Suprapubic skin (tissue), 4 donors: ENCODE results near the gene MRPL51. TPM values are rescaled to one million over a fixed set of nuclear protein-coding genes. Genes with fewer than 3 reads are reported as not detected.

Experiments
- DNase-seq, 2 donors: peaks; one replicate each; pipeline ENCODE4 v3.0.0-alpha.2; 2019; ENCODE audit warnings: low spot score in 2 of 2
- H3K27ac ChIP-seq: fragments of 200-600 bp; sonication (generic); one replicate; pipeline ENCODE4 v1.5.1; 2019
- H3K27me3 ChIP-seq: fragments of 200-600 bp; sonication (generic); one replicate; pipeline ENCODE4 v1.5.1; 2019
- H3K36me3 ChIP-seq: fragments of 200-600 bp; sonication (generic); one replicate; pipeline ENCODE4 v1.5.1; 2019
- H3K4me1 ChIP-seq: fragments of 200-600 bp; sonication (generic); one replicate; pipeline ENCODE4 v1.5.1; 2019
- H3K4me3 ChIP-seq: fragments of 200-600 bp; sonication (generic); one replicate; pipeline ENCODE4 v1.5.1; 2019; ENCODE audit warnings: mild to moderate bottlenecking
- H3K9me3 ChIP-seq: fragments of 200-600 bp; sonication (generic); one replicate; pipeline ENCODE4 v1.5.1; 2019
- CTCF ChIP-seq, 2 donors: fragments of 200-600 bp in 1 of 2; fragments of 450-650 bp in 1 of 2; sonication (generic) in 1 of 2; IDR thresholded peaks; one replicate each; pipeline ENCODE4 v1.5.1; 2016 to 2019; ENCODE audit warnings: antibody characterized with exemption in 2 of 2, mild to moderate bottlenecking in 1 of 2, moderate library complexity in 1 of 2
- EP300 ChIP-seq: sonication (generic); formaldehyde crosslinking; IDR thresholded peaks from one replicate; pipeline ENCODE4 v1.6.1; 2017; ENCODE audit warnings: antibody characterized with exemption
- POLR2A ChIP-seq, 2 donors: fragments of 450-650 bp; IDR thresholded peaks; one replicate each; pipeline ENCODE4 v1.6.1; 2017; ENCODE audit warnings: antibody characterized with exemption in 2 of 2, mild to moderate bottlenecking in 2 of 2, moderate library complexity in 2 of 2
- POLR2AphosphoS5 ChIP-seq, 3 donors: sonication (generic); formaldehyde crosslinking; IDR thresholded peaks; one replicate each; pipeline ENCODE4 v1.6.1; 2017; ENCODE audit warnings: antibody characterized with exemption in 3 of 3
- WGBS: methylation state at CpG from one replicate; pipeline ENCODE4 v1.1.5; 2018; 5-methylcytosine and 5-hydroxymethylcytosine counted together
- total RNA-seq, 4 donors: library from RNA; depleted of rRNA; stranded (reverse); fragments of >200 nt; gene quantifications; one replicate each; pipeline ENCODE4 v1.1.0, GENCODE V29; 2016

The MRPL51 gene
- total RNA-seq, 4 donors from 2014 or later = 28.0 to 42.2 (median 37.9) TPM

GRCh38 chr12:6444704-6445688 lies 48.1 kb downstream of the MRPL51 start, which contains the start of gene CD27:
Gene CD27 (plus strand): TSS chr12:6444955. CDS start chr12:6445096, 141 bp downstream.
- Histone ChIP-seq H3K9me3 (no peaks in the 10 kb centered on the region), H3K27ac (no peak within 1 kb of the TSS), H3K36me3 (peaks cover 14% of the 10 kb centered on the region), H3K27me3 (no peaks in the 10 kb centered on the region), H3K4me1 (peaks cover under 1% of the 10 kb centered on the region), H3K4me3 (no peak within 1 kb of the TSS)
- TF ChIP-seq POLR2AphosphoS5 (IDR thresholded peaks at IDR 0.05) (no peak), POLR2A (IDR thresholded peaks at IDR 0.05) (no peak), EP300 (no peak), CTCF (IDR thresholded peaks at IDR 0.05) (no peak)
- peak in 1 of 2 donors; percentile 34 for DNase-seq
- 85% methylated on average over 15 of the region's 16 CpGs for WGBS

GRCh38 chr12:6444031-6444430 lies 49.0 kb downstream of the MRPL51 start:
- no peaks in the 10 kb centered on the region for H3K27me3 ChIP-seq
- H3K4me3 ChIP-seq = no peak overlapping the region
- no peak for TF ChIP-seq EP300
- TF ChIP-seq POLR2A (IDR thresholded peaks at IDR 0.05) = no peak
- no peak for TF ChIP-seq CTCF (IDR thresholded peaks at IDR 0.05)
- no peak for TF ChIP-seq POLR2AphosphoS5 (IDR thresholded peaks at IDR 0.05)
- H3K27ac ChIP-seq = no peak overlapping the region
- H3K4me1 ChIP-seq = no peaks in the 10 kb centered on the region
- peaks cover 14% of the 10 kb centered on the region for H3K36me3 ChIP-seq
- 71% methylated on average over 4 of the region's 4 CpGs for WGBS
- DNase-seq = no peak
- H3K9me3 ChIP-seq = no peaks in the 10 kb centered on the region

GRCh38 chr12:6443361-6443983 lies 49.6 kb downstream of the MRPL51 start:
- WGBS = 72% methylated on average over 7 of the region's 9 CpGs
- H3K4me1 ChIP-seq = no peaks in the 10 kb centered on the region
- peaks cover 14% of the 10 kb centered on the region for H3K36me3 ChIP-seq
- no peak for DNase-seq
- TF ChIP-seq CTCF (IDR thresholded peaks at IDR 0.05) (no peak), EP300 (no peak), POLR2AphosphoS5 (IDR thresholded peaks at IDR 0.05) (no peak), POLR2A (IDR thresholded peaks at IDR 0.05) (no peak)
- no peaks in the 10 kb centered on the region for H3K27me3 ChIP-seq
- H3K9me3 ChIP-seq = no peaks in the 10 kb centered on the region
- no peak overlapping the region for H3K4me3 ChIP-seq
- no peak overlapping the region for H3K27ac ChIP-seq

- DNase-seq = no peak
Observed at GRCh38 chr12:6442836-6443235, 50.2 kb downstream of the MRPL51 start.

More at GRCh38 chr12:6442836-6443235, 50.2 kb downstream of the MRPL51 start:
- Histone ChIP-seq H3K4me3 (no peak overlapping the region), H3K9me3 (no peaks in the 10 kb centered on the region), H3K36me3 (peaks cover 9% of the 10 kb centered on the region), H3K27me3 (no peaks in the 10 kb centered on the region), H3K27ac (no peak overlapping the region), H3K4me1 (no peaks in the 10 kb centered on the region)
- TF ChIP-seq POLR2A (IDR thresholded peaks at IDR 0.05) (no peak), POLR2AphosphoS5 (IDR thresholded peaks at IDR 0.05) (no peak), CTCF (IDR thresholded peaks at IDR 0.05) (no peak), EP300 (no peak)
- WGBS = 87% methylated on average over 9 of the region's 9 CpGs

Other genes starting within 250 kb of the MRPL51 start
- gene PLEKHG6, start 182.6 kb downstream of the MRPL51 start, total RNA-seq = 10 to 100 TPM; 12.4 to 29.9 (median 27.8) TPM
- 100 to 1,000 TPM; 276 to 352 (median 281) TPM for gene TNFRSF1A, start 151.2 kb downstream of the MRPL51 start, total RNA-seq
- 100 to 1,000 TPM in 1 of 4 donors, 10 to 100 TPM in 3; 74.2 to 143 (median 93.7) TPM for gene SCNN1A, start 117.7 kb downstream of the MRPL51 start, total RNA-seq
- 100 to 1,000 TPM; 157 to 297 (median 204) TPM for gene LTBR, start 109.1 kb downstream of the MRPL51 start, total RNA-seq
- gene CD27, start 48.3 kb downstream of the MRPL51 start, total RNA-seq = 1 to 10 TPM in 1 of 4 donors, not detected in 3; 1.9 TPM
- gene TAPBPL, start 41.2 kb downstream of the MRPL51 start, total RNA-seq = 10 to 100 TPM; 10.9 to 25.2 (median 17.7) TPM
- gene VAMP1, start 22.6 kb downstream of the MRPL51 start, total RNA-seq = 1 to 10 TPM; 2.1 to 5.4 (median 3.7) TPM
- 10 to 100 TPM; 22.6 to 43.2 (median 31.0) TPM for gene NCAPD2, start 840 bp upstream of the MRPL51 start, total RNA-seq
- 1,000 to 10,000 TPM; 1,442 to 2,828 (median 1,967) TPM for gene GAPDH, start 41.3 kb upstream of the MRPL51 start, total RNA-seq
- 1 to 10 TPM; 1.9 to 5.8 (median 4.3) TPM for gene IFFO1, start 62.8 kb upstream of the MRPL51 start, total RNA-seq
- 10 to 100 TPM; 34.6 to 62.2 (median 42.3) TPM for gene NOP2, start 75.0 kb upstream of the MRPL51 start, total RNA-seq
- gene CHD4, start 114.1 kb upstream of the MRPL51 start, total RNA-seq = 100 to 1,000 TPM; 191 to 258 (median 206) TPM
- gene LPAR5, start 142.7 kb upstream of the MRPL51 start, total RNA-seq = 10 to 100 TPM in 1 of 4 donors, 1 to 10 TPM in 3; 5.8 to 15.0 (median 8.8) TPM
- 1 to 10 TPM in 3 of 4 donors, under 1 TPM in 1; 0.86 to 9.3 (median 1.6) TPM for gene ACRBP, start 154.2 kb upstream of the MRPL51 start, total RNA-seq
- 10 to 100 TPM; 53.2 to 85.0 (median 70.6) TPM for gene ING4, start 169.9 kb upstream of the MRPL51 start, total RNA-seq
- gene ZNF384, start 196.1 kb upstream of the MRPL51 start, total RNA-seq = 10 to 100 TPM; 34.5 to 72.0 (median 42.2) TPM
- gene PIANP, start 207.6 kb upstream of the MRPL51 start, total RNA-seq = not detected
- gene COPS7A, start 230.8 kb upstream of the MRPL51 start, total RNA-seq = 10 to 100 TPM; 50.2 to 70.7 (median 66.6) TPM